Natural killer cell treated with Interleukin-12 subunit alpha and Interleukin-12 subunit beta and Interleukin-15 and Interleukin-18, amount 100 ng/mL, for 72 hours (primary cell): ENCODE data around the gene DENND11. TPM values are rescaled to one million over a fixed set of nuclear protein-coding genes. Genes with fewer than 3 reads are reported as not detected.
"Not testable (repeated sequence)": the region's sequence is repeated elsewhere in the genome, so short reads cannot be mapped to it uniquely, and the experiment has no call there.

Experiments used
- ATAC-seq, 2 donors: fragments of 150-1000 bp; cut with Tn5 transposase in 1 of 2; sonication (Bioruptor Pico), chemical (Tn5 transposase) in 1 of 2; 2 replicates each; pipeline ENCODE4 v1.10.0; 2021
- DNase-seq: peaks from one replicate; pipeline ENCODE4 v3.0.0; 2022; ENCODE audit warnings: low spot score
- H3K27ac Mint-ChIP-seq, 2 donors: 1 replicate in 1 of 2; 2 replicates in 1 of 2; pipeline ENCODE4 v1.8.0; 2022; ENCODE audit warnings: mixed read lengths in 2 of 2, mild to moderate bottlenecking in 1 of 2, moderate library complexity in 1 of 2
- H3K27me3 Mint-ChIP-seq, 2 donors: 1 replicate in 1 of 2; 2 replicates in 1 of 2; pipeline ENCODE4 v1.8.0; 2022; ENCODE audit warnings: mixed read lengths in 2 of 2
- H3K36me3 Mint-ChIP-seq: one replicate; pipeline ENCODE4 v1.8.0; 2022; ENCODE audit warnings: mixed read lengths
- H3K4me1 Mint-ChIP-seq, 2 donors: 1 replicate in 1 of 2; 2 replicates in 1 of 2; pipeline ENCODE4 v1.8.0; 2022; ENCODE audit warnings: low read depth in 2 of 2, mixed read lengths in 2 of 2, mild to moderate bottlenecking in 1 of 2
- H3K4me3 Mint-ChIP-seq: one replicate; pipeline ENCODE4 v1.8.0; 2022; ENCODE audit warnings: mixed read lengths
- H3K9me3 Mint-ChIP-seq: 2 replicates; pipeline ENCODE4 v1.8.0; 2022; ENCODE audit warnings: mixed read lengths
- total RNA-seq, 2 donors: library from RNA; stranded (reverse); gene quantifications; one replicate each; pipeline ENCODE4 v1.2.3, GENCODE V29; 2022

Gene DENND11
- total RNA-seq, 2 donors from 2014 or later = 24.7 to 40.0 TPM

DNA sequence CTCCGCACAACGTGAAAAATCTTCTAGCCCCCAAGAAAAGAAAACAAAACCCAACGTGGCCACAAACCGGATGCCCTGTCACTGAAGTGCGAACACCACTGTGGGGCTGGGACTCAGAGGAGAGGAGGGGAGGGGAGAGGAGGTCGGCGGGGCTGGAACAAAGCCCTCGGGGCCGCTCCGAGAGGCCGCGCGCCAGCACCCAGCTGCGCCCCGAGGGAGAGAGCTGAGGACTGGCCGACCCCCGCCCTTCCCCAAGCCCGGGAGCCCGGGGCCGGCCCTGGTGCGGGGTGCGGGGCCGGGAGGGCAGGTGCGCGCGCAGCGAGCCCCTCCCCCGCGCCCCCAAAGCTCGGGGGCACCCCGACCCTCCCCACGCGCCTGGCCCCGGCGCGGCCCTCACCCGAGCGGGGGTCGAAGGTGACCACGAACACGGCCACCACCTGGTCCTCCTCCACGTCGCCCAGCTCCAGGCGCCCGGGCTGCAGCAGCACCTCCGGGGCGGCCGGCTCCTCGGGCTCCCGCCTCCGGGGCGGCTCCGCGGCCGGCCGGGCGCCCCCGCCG, 398 bp downstream of the DENND11 start:
- peak; percentile 87 for DNase-seq
- peaks cover 44 to 51% of the 10 kb centered on the region in 2 donors for H3K4me1 Mint-ChIP-seq
- peak overlapping the region; percentile 88 for H3K4me3 Mint-ChIP-seq
- H3K27me3 Mint-ChIP-seq = peaks cover 9 to 13% of the 10 kb centered on the region in 2 donors
- peak overlapping the region; percentile 62 to 73 for H3K27ac Mint-ChIP-seq
- no peaks in the 10 kb centered on the region for H3K36me3 Mint-ChIP-seq
- H3K9me3 Mint-ChIP-seq = no peaks in the 10 kb centered on the region
- peak; percentile 93 to 95 for ATAC-seq

GRCh38 chr7:141700848-141701371, 1.1 kb downstream of the DENND11 start:
- no peak for DNase-seq
- Mint-ChIP-seq H3K4me1 (peaks cover 46 to 53% of the 10 kb centered on the region in 2 donors), H3K27ac (peak overlapping the region; percentile 62 to 73), H3K36me3 (no peaks in the 10 kb centered on the region), H3K4me3 (peak overlapping the region; percentile 88), H3K27me3 (peaks cover 9 to 13% of the 10 kb centered on the region in 2 donors), H3K9me3 (no peaks in the 10 kb centered on the region)
- no peak for ATAC-seq

GRCh38 chr7:141700296-141700847, 1.6 kb downstream of the DENND11 start:
- Mint-ChIP-seq H3K27me3 (peaks cover 9 to 13% of the 10 kb centered on the region in 2 donors), H3K27ac (peak overlapping the region; percentile 62 to 73), H3K4me3 (peak overlapping the region; percentile 88), H3K36me3 (no peaks in the 10 kb centered on the region), H3K4me1 (peaks cover 50 to 57% of the 10 kb centered on the region in 2 donors), H3K9me3 (no peaks in the 10 kb centered on the region)
- no peak for ATAC-seq
- no peak for DNase-seq

GRCh38 chr7:141699860-141700259, 2.1 kb downstream of the DENND11 start:
- H3K27me3 Mint-ChIP-seq = peaks cover 9 to 13% of the 10 kb centered on the region in 2 donors
- H3K9me3 Mint-ChIP-seq = no peaks in the 10 kb centered on the region
- ATAC-seq (no peak), DNase-seq (no peak)
- H3K27ac Mint-ChIP-seq = peak overlapping the region in 1 of 2 donors; percentile 73
- H3K4me3 Mint-ChIP-seq = peak overlapping the region; percentile 88
- no peaks in the 10 kb centered on the region for H3K36me3 Mint-ChIP-seq
- peaks cover 50 to 61% of the 10 kb centered on the region in 2 donors for H3K4me1 Mint-ChIP-seq

- no peaks in the 10 kb centered on the region for H3K36me3 Mint-ChIP-seq
- peak overlapping the region in 1 of 2 donors; percentile 58 for H3K27ac Mint-ChIP-seq
- peaks cover 6 to 12% of the 10 kb centered on the region in 2 donors for H3K27me3 Mint-ChIP-seq
- ATAC-seq = no peak
- H3K4me1 Mint-ChIP-seq = peaks cover 54 to 70% of the 10 kb centered on the region in 2 donors
- H3K4me3 Mint-ChIP-seq = no peak overlapping the region
- DNase-seq = no peak
- H3K9me3 Mint-ChIP-seq = no peaks in the 10 kb centered on the region
Observed at GRCh38 chr7:141698247-141699015, 3.5 kb downstream of the DENND11 start.

- ATAC-seq (no peak), DNase-seq (no peak)
- Mint-ChIP-seq H3K9me3 (no peaks in the 10 kb centered on the region), H3K27me3 (peaks cover under 1 to 2% of the 10 kb centered on the region in 2 donors), H3K36me3 (no peaks in the 10 kb centered on the region), H3K27ac (peak overlapping the region in 1 of 2 donors; percentile 58), H3K4me1 (peaks cover 51 to 72% of the 10 kb centered on the region in 2 donors), H3K4me3 (no peak overlapping the region)
Observed at GRCh38 chr7:141697211-141697871, 4.6 kb downstream of the DENND11 start.

GRCh38 chr7:141696348-141696747, 5.6 kb downstream of the DENND11 start:
- H3K27me3 Mint-ChIP-seq = no peaks in the 10 kb centered on the region
- H3K4me3 Mint-ChIP-seq = no peak overlapping the region

DNA sequence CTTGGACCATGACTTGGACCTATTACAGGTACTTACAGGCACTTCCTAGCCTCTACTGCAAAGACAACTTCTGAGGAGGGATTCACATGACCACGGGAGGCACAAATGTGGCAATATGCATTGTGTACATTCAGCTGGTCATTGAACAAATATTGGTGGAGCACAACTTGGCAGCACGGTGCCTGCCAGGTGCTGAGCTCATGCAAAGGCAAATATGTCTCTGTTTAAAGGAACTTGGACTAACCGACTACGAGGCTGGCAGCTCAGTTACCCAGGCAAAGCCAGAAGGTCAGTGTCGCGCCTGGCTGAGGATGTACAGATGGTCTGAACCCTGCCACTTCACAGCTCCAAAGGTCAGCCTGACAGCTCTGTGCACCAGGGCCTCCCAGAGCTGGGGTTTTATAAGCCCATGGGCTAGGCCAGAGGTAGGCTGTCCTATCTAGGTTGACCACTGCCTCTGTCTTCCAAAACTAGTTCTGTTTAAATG, 6.1 kb downstream of the DENND11 start:
- DNase-seq (no peak), ATAC-seq (no peak)
- Mint-ChIP-seq H3K36me3 (no peaks in the 10 kb centered on the region), H3K4me1 (peaks cover 47 to 67% of the 10 kb centered on the region in 2 donors), H3K27me3 (no peaks in the 10 kb centered on the region), H3K4me3 (no peak overlapping the region), H3K27ac (no peak overlapping the region), H3K9me3 (no peaks in the 10 kb centered on the region)

More at GRCh38 chr7:141696348-141696747, 5.6 kb downstream of the DENND11 start:
- Mint-ChIP-seq H3K4me1 (peaks cover 50 to 70% of the 10 kb centered on the region in 2 donors), H3K36me3 (no peaks in the 10 kb centered on the region), H3K27ac (no peak overlapping the region), H3K9me3 (no peaks in the 10 kb centered on the region)
- ATAC-seq (no peak), DNase-seq (no peak)

- Mint-ChIP-seq H3K9me3 (no peaks in the 10 kb centered on the region), H3K36me3 (no peaks in the 10 kb centered on the region), H3K4me1 (peaks cover 35 to 40% of the 10 kb centered on the region in 2 donors), H3K27ac (no peak overlapping the region), H3K27me3 (no peaks in the 10 kb centered on the region), H3K4me3 (no peak overlapping the region)
- ATAC-seq (no peak), DNase-seq (no peak)
Observed at GRCh38 chr7:141693082-141693481, 8.9 kb downstream of the DENND11 start.

DNA sequence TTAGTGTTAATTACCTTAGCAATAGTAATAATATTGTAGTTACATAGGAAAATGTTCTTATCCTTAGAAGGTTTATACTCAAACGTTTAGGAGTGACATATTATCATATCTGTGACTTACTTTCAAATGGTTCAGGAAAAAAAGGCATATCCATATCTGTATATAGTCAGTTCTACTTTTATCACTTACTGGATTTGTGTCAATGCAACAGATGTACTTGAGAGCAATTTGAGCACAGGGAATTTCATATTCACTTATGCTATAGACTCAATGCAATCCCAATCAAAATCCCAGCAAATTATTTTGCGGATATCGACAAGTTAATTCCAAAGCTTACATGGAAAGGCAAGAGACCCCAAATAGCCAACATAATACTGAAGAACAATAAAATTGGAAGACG, 10.0 kb downstream of the DENND11 start:
- no peak overlapping the region for H3K4me3 Mint-ChIP-seq
- DNase-seq (no peak), ATAC-seq (no peak)
- no peaks in the 10 kb centered on the region for H3K9me3 Mint-ChIP-seq
- no peaks in the 10 kb centered on the region for H3K27me3 Mint-ChIP-seq
- H3K27ac Mint-ChIP-seq = no peak overlapping the region
- peaks cover 31 to 33% of the 10 kb centered on the region in 2 donors for H3K4me1 Mint-ChIP-seq
- H3K36me3 Mint-ChIP-seq = no peaks in the 10 kb centered on the region

- no peak overlapping the region for H3K27ac Mint-ChIP-seq
- no peaks in the 10 kb centered on the region for H3K36me3 Mint-ChIP-seq
- no peak for ATAC-seq
- no peaks in the 10 kb centered on the region for H3K27me3 Mint-ChIP-seq
- peaks cover 33 to 34% of the 10 kb centered on the region in 2 donors for H3K4me1 Mint-ChIP-seq
- no peak overlapping the region for H3K4me3 Mint-ChIP-seq
- DNase-seq = no peak
- no peaks in the 10 kb centered on the region for H3K9me3 Mint-ChIP-seq
Observed at GRCh38 chr7:141691540-141691939, 10.4 kb downstream of the DENND11 start.

DNA sequence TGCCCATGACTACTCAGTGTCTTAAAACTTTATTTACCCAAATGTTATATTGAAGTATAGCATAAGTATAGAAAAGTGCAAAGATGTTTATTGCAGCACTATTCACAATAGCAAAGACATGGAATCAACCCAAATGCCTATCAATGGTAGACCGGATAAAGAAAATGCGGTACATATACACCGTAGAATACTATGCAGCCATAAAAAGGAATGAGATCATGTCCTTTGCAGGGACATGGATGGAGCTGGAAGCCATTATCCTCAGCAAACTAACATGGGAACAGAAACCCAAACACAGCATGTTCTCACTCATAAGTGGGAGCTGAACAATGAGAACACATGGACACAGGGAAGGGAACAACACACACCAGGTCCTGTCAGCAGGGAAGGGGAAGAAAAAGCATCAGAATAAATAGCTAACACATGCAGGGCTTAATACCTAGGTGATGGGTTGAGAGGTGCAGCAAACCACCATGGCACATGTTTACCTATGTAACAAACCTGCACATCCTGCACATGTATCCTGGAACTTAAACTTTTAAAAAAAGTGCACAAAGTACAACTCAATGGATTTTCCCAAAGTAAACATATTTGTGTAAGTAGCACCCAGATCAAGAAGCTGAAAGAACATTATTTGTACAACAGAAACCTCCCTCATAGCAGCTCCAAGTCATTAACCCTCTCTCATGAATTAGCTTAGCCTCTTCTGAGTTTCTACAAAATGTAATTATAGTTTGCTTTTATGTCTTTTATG, 12.7 kb downstream of the DENND11 start:
- DNase-seq, H3K27ac Mint-ChIP-seq, H3K36me3 Mint-ChIP-seq, H3K9me3 Mint-ChIP-seq, H3K27me3 Mint-ChIP-seq, ATAC-seq, H3K4me3 Mint-ChIP-seq: not testable (repeated sequence)
- H3K4me1 Mint-ChIP-seq = peaks cover 24 to 25% of the 10 kb centered on the region in 2 donors

- H3K4me1 Mint-ChIP-seq = peaks cover 18 to 21% of the 10 kb centered on the region in 2 donors
- H3K9me3 Mint-ChIP-seq = no peaks in the 10 kb centered on the region
- no peaks in the 10 kb centered on the region for H3K27me3 Mint-ChIP-seq
- no peak overlapping the region for H3K4me3 Mint-ChIP-seq
- H3K36me3 Mint-ChIP-seq = peaks cover 6% of the 10 kb centered on the region
- DNase-seq = no peak
- no peak for ATAC-seq
- H3K27ac Mint-ChIP-seq = no peak overlapping the region
Observed at GRCh38 chr7:141688043-141688442, 13.9 kb downstream of the DENND11 start.
